ENCODE results near the gene CACNA1I.

Gene CACNA1I

GRCh38 chr22:39685336-39686177, 115.0 kb downstream of the CACNA1I start:
- no peak overlapping the region for H3K4me3 ChIP-seq (ENCODE audit: low read depth, low read length)
- TF ChIP-seq, protein P1, sequence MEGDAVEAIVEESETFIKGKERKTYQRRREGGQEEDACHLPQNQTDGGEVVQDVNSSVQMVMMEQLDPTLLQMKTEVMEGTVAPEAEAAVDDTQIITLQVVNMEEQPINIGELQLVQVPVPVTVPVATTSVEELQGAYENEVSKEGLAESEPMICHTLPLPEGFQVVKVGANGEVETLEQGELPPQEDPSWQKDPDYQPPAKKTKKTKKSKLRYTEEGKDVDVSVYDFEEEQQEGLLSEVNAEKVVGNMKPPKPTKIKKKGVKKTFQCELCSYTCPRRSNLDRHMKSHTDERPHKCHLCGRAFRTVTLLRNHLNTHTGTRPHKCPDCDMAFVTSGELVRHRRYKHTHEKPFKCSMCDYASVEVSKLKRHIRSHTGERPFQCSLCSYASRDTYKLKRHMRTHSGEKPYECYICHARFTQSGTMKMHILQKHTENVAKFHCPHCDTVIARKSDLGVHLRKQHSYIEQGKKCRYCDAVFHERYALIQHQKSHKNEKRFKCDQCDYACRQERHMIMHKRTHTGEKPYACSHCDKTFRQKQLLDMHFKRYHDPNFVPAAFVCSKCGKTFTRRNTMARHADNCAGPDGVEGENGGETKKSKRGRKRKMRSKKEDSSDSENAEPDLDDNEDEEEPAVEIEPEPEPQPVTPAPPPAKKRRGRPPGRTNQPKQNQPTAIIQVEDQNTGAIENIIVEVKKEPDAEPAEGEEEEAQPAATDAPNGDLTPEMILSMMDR (IDR thresholded peaks at IDR 0.05; ENCODE audit: control insufficient read depth, extremely low read depth, insufficient read depth), result no peak
- no peak for DNase-seq (ENCODE audit: low read depth)

DNA sequence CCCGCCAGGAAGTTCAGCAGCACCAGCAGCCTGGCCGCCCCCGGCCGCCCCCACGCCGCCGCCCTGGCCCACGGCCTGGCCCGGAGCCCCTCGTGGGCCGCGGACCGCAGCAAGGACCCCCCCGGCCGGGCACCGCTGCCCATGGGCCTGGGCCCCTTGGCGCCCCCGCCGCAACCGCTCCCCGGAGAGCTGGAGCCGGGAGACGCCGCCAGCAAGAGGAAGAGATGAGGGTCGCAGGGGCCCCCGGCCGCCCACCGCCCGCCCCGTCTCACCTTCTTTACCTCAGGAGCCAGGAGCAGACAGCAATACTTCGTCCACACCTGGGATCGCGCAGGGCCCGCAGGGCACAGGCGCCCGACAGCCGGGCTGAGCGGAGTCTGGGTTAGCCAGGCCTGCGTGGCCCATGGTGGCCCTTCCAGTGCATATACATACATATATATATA, 115.6 kb downstream of the CACNA1I start:
- no peak overlapping the region for H3K4me3 ChIP-seq (ENCODE audit: low read depth, low read length)
- TF ChIP-seq, protein P1 (IDR thresholded peaks at IDR 0.05; ENCODE audit: control insufficient read depth, extremely low read depth, insufficient read depth), result no peak

DNA sequence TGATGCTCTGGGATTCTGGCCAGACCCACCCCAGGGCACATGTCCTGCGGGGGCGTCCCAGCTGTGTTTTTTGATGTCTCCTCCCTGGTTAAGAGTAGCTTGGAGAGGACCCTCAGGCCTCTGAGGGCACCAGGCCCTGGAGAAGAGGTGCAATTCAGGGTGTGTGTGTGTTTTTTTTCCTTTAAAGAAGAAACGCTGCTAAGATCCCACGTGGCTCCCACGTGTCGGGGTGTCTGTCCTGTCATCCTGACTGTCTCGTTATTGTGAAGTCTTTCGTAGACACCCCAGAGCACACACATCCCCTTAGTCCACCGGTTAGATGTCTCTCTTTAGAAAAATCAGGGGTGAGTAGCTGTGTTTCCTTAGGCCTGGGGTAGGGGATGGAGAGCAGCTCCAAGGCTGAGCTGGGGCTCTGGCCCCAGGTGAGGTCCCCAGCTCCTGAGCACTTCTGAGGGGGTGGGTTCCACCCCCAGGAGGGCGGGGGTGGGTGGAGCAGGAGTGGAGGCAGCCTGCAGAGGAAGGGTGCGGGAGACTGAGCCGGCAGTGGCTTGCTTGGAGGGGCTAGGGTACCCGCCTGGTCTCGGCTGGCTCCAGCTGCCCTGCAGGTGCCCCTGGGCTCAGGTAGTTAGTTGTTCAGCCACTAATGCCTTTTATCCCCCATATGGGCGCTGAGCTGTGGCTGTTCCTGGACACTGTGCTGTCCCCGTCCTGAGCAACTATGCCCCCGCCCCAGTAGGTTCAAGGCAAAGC, 116.4 kb downstream of the CACNA1I start:
- TF ChIP-seq, protein P1 (IDR thresholded peaks at IDR 0.05; ENCODE audit: control insufficient read depth, extremely low read depth, insufficient read depth), result no peak
- no peak for DNase-seq (ENCODE audit: low read depth)
- H3K4me3 ChIP-seq (ENCODE audit: low read depth, low read length), result no peak overlapping the region

More for the DNA sequence above, 115.6 kb downstream of the CACNA1I start:
- DNase-seq (ENCODE audit: low read depth), result no peak

GRCh38 chr22:39688186-39688785, 117.7 kb downstream of the CACNA1I start:
- TF ChIP-seq, protein P1 (IDR thresholded peaks at IDR 0.05; ENCODE audit: control insufficient read depth, extremely low read depth, insufficient read depth), result no peak
- DNase-seq (ENCODE audit: low read depth), result no peak

DNA sequence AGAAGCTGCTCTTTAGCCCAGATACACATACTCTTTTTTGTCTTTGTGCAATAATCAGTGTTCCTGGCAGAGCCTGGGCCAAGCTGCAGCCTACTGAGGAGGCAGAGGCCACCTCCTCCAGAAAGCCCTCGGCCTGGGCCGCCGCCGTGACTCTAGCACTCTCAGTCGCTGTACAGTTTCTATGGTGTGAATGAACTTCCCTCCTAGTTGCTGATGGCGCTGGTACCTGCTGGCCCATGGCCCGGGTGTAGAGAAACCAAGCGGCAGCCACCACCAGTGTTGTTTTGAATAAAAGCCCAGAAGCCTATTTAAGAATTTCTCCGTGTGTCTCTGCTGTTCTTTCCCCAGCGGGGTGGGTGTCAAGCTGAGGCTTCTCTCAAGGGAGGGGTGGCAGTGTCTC, 118.9 kb downstream of the CACNA1I start:
- no peak for DNase-seq (ENCODE audit: low read depth)
- TF ChIP-seq, protein P1 (IDR thresholded peaks at IDR 0.05; ENCODE audit: control insufficient read depth, extremely low read depth, insufficient read depth), result no peak

More at GRCh38 chr22:39688186-39688785, 117.7 kb downstream of the CACNA1I start:
- no peak overlapping the region for H3K4me3 ChIP-seq (ENCODE audit: low read depth, low read length)

DNA sequence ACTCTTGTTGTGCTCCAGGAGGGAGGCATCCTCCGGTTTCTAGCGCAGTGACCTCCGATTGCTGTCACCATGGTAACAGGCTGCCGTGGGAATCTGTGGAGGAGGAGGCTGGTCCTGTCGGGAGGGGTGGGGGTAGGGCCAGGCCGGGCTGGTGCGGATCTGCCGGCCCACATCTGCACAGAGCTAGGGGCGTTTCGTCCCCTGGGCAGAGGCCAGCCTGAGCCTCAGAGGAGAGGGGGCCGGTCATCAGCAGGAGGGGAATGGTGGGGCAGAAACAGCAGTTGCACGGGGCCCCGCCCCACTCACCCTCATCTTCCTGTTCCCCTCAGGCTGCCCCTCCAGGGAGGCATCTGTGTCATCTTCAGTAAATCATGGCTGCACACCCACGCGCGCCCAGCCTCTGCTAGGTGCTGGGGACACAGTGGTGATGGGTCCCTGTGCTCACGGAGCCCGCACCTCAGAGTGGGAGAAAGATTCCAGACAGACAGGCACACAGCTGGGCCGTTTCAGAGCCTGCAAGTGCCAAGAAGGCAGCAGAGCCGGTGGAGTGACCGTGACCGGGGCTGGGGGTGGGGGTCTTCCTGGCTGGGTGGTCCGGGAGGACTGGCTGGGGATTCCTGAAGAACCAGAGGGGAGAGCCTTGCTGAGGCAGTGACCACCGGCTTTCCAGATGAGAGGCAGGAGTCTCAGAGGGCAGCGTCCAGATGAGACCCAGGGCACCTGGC, 120.5 kb downstream of the CACNA1I start:
- no peak overlapping the region for H3K4me3 ChIP-seq (ENCODE audit: low read depth, low read length)
- TF ChIP-seq, protein P1 (IDR thresholded peaks at IDR 0.05; ENCODE audit: control insufficient read depth, extremely low read depth, insufficient read depth), result no peak
- DNase-seq (ENCODE audit: low read depth), result no peak

More for the DNA sequence above, 118.9 kb downstream of the CACNA1I start:
- no peak overlapping the region for H3K4me3 ChIP-seq (ENCODE audit: low read depth, low read length)

Data from LNCaP clone FGC (cell line).